Adrenal gland (tissue), 12 donors: Measurements from ENCODE around the gene ADAMTSL1. TPM values are rescaled to one million over a fixed set of nuclear protein-coding genes. Genes with fewer than 3 reads are reported as not detected.
A peak's percentile ranks its signal among the peaks of the same experiment; 100 is the strongest.

Source experiments
- DNase-seq, 7 donors: peaks; one replicate each; pipeline ENCODE4 v3.0.0-alpha.2; 2019 to 2020
- H3K27ac ChIP-seq, 5 donors: fragments of 200-600 bp; sonication (generic) in 4 of 5; 1 replicate in 3 of 5; 2 replicates in 2 of 5; pipeline versions ENCODE4 v1.5.1 to v1.8.0; 2016 to 2020; ENCODE audit warnings: mild to moderate bottlenecking in 1 of 5
- H3K27me3 ChIP-seq: fragments of 200-600 bp; 2 replicates; pipeline ENCODE4 v1.8.0; 2021
- H3K36me3 ChIP-seq, 2 donors: fragments of 200-600 bp; replicated peaks in 1 of 2; 1 replicate in 1 of 2; 2 replicates in 1 of 2; pipeline versions ENCODE4 v1.5.1 to v1.8.0; 2018 to 2022
- H3K4me1 ChIP-seq, 2 donors: fragments of 200-600 bp; replicated peaks in 1 of 2; 1 replicate in 1 of 2; 2 replicates in 1 of 2; pipeline versions ENCODE4 v1.5.1 to v1.8.0; 2018 to 2021
- H3K4me3 ChIP-seq, 4 donors: fragments of 200-600 bp; sonication (generic) in 3 of 4; one replicate each; pipeline ENCODE4 v1.5.1; 2016 to 2018
- H3K9me3 ChIP-seq, 3 donors: fragments of 200-600 bp; sonication (generic) in 1 of 3; replicated peaks in 1 of 3; 1 replicate in 2 of 3; 2 replicates in 1 of 3; pipeline versions ENCODE4 v1.5.1 to v1.8.0; 2016 to 2021
- POLR2A ChIP-seq, 2 donors: fragments of 450-650 bp; IDR thresholded peaks; one replicate each; pipeline ENCODE4 v1.6.1; 2017; ENCODE audit warnings: antibody characterized with exemption in 2 of 2, mild to moderate bottlenecking in 2 of 2, moderate library complexity in 1 of 2
- WGBS, 4 donors: extraction: QIAGEN DNeasy Blood & Tissue Kit in 2 of 4; methylation state at CpG; one replicate each; pipeline versions ENCODE4 v1.1.5 to v1.1.7; 2013 to 2017; 5-methylcytosine and 5-hydroxymethylcytosine counted together
- intact Hi-C, 2 donors: fragments of 100-400 bp; cut with DNase I; formaldehyde crosslinking; loops; one replicate each; pipeline versions ENCODE4 v1.14.1 to v1.15.0; 2022 to 2023
- polyA plus RNA-seq, 3 donors: library from polyadenylated mRNA; stranded (reverse); fragments of 200-250 nt in 2 of 3; fragments of 350-450 nt in 1 of 3; fragmentation: Illumina TruSeq in 1 of 3; extraction: RNeasy Lipid Tissue Mini Kit (QIAGEN cat#74804) in 1 of 3; gene quantifications; one replicate each; pipeline ENCODE4 v1.2.3, GENCODE V29; 2013 to 2014
- total RNA-seq, 9 donors: library from RNA; depleted of rRNA in 4 of 9; stranded (reverse); fragments of >200 nt in 4 of 9; fragments of 120-200 nt in 1 of 9; fragmentation: NEBNext Ultra II Directional in 1 of 9; extraction: Animal tissue kit (Norgen Biotek cat#: 25700) in 1 of 9; gene quantifications; one replicate each; pipeline versions ENCODE4 v1.1.0 to v1.2.4, GENCODE V29; 2013 to 2023
- TF ChIP-seq, protein P1 (sequence below), 6 experiments: fragments of 450-650 bp in 4 of 6; fragments of 200-600 bp in 2 of 6; sonication (generic) in 1 of 6; IDR thresholded peaks; 1 replicate in 5 of 6; 2 replicates in 1 of 6; pipeline versions ENCODE4 v1.5.1 to v1.8.0; 2016 to 2021; ENCODE audit warnings: antibody characterized with exemption in 6 of 6, mild to moderate bottlenecking in 2 of 6, moderate library complexity in 1 of 6
- donor health status: healthy with polysubstance abuse.
- donor health status: Bipolar disorder and iron deficiency.
- donor health status: DM: yes; HTN: yes; CAD: no.
- donor health status: DM: no; HTN: no; CAD: no.
- donor health status: DM: no; HTN: no; CAD: no.
- donor health status: DM: yes; HTN: yes; CAD: no.

The ADAMTSL1 gene
- total and polyA plus RNA-seq, 12 donors: 4.9 to 38.1 (median 20.6) TPM

DNA sequence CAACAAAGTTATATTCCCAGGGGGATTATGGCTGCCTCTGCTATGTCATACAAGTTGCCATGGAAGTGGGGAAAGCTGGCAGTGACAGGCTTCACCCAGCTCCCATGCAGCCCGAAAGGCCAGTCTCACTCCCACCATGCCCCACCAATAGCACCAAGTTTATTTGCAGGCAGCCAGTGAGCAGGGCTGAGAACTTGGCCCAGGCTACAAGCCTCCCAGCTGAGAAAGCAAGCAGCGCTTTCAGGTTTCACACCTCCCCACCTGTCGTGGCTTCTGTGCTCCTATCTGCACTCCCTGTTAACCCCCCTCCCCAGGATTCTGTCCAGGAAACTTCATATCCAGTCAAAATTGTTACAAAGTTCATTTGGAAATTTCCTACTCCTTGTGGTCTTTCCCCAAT lies 404.0 kb downstream of the ADAMTSL1 start:
- whole genome bisulfite sequencing, 4 donors: 72 to 97% (median 96%) methylated on average over 2 to 3 of the region's 3 CpGs
- intact Hi-C loops: no loop called here
- H3K4me1 ChIP-seq: no peaks in the 10 kb centered on the region
- no peaks in the 10 kb centered on the region for H3K36me3 ChIP-seq
- no peaks in the 10 kb centered on the region for H3K27me3 ChIP-seq
- peaks cover 0 to under 1% (median 0%) of the 10 kb centered on the region in 3 donors for H3K9me3 ChIP-seq
- no peak overlapping the region for H3K27ac ChIP-seq
- DNase-seq: no peak
- H3K4me3 ChIP-seq: no peak overlapping the region
- TF ChIP-seq POLR2A (IDR thresholded peaks at IDR 0.05): no peak
- TF ChIP-seq, protein P1, sequence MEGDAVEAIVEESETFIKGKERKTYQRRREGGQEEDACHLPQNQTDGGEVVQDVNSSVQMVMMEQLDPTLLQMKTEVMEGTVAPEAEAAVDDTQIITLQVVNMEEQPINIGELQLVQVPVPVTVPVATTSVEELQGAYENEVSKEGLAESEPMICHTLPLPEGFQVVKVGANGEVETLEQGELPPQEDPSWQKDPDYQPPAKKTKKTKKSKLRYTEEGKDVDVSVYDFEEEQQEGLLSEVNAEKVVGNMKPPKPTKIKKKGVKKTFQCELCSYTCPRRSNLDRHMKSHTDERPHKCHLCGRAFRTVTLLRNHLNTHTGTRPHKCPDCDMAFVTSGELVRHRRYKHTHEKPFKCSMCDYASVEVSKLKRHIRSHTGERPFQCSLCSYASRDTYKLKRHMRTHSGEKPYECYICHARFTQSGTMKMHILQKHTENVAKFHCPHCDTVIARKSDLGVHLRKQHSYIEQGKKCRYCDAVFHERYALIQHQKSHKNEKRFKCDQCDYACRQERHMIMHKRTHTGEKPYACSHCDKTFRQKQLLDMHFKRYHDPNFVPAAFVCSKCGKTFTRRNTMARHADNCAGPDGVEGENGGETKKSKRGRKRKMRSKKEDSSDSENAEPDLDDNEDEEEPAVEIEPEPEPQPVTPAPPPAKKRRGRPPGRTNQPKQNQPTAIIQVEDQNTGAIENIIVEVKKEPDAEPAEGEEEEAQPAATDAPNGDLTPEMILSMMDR (IDR thresholded peaks at IDR 0.05): no peak

DNA sequence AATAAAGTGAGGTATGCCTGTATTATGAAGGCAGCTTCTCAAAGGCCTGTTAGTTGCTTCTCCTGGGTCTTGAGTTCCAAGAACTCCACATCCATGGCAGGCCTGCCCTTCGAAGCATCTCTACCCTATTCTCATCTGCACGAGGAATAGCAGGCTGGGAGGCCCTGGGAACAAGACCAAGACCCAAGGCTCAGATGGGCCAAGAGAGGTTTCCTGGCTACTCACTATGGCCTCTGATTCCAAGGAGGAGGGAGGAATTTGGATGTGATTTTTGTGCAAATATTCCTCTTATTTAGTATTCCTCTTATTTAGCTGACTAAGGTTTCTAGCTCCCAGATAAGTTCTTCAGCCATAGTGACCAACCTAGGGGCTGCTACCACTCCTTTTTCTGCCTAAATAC lies 407.8 kb downstream of the ADAMTSL1 start:
- no peak overlapping the region for H3K4me3 ChIP-seq
- H3K27me3 ChIP-seq: no peaks in the 10 kb centered on the region
- peaks cover 0 to 7% (median 0%) of the 10 kb centered on the region in 3 donors for H3K9me3 ChIP-seq
- intact Hi-C loops: no loop called here
- H3K4me1 ChIP-seq: no peaks in the 10 kb centered on the region
- no peaks in the 10 kb centered on the region for H3K36me3 ChIP-seq
- H3K27ac ChIP-seq: no peak overlapping the region
- WGBS, 4 donors: 65 to 100% (median 90%) methylated on average over 2 of the region's 2 CpGs
- DNase-seq: no peak
- no peak for TF ChIP-seq POLR2A (IDR thresholded peaks at IDR 0.05)
- TF ChIP-seq, protein P1 (IDR thresholded peaks at IDR 0.05): no peak

DNA sequence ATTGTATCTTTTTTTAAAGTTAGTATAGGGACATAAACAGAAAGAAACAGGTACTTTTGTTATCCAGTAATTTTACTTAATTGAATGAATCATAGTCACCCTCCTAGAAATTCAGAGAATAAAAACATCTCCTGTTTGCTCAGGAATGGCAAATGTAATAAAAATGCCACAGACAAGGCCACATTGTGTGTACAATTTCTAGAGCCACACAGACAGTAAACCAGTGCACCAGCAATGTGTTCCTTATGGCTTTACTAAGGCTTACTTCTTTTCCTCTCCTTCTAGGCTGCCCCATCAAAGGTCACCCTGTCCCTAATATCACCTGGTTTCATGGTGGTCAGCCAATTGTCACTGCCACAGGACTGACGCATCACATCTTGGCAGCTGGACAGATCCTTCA lies 413.6 kb downstream of the ADAMTSL1 start:
- intact Hi-C loops: no loop called here

DNA sequence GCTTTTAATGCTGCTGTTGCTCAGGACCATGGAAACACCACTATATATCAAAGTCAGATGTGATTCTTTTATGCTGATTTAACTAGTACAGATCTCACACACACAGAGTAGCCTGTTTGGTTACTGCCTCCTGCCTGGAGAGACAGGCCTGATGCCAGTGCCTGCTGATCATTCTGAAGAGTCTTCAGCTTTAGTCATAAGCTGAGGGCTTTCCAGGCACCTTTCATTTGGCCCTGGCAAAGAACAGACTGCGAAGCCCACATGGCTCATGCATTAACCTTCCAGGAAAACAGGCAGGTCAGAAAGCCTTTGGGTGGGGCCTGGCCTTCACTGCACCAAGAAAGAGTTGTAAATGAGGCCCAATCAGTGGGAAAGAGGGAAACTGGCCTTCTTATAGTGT lies 414.3 kb downstream of the ADAMTSL1 start:
- H3K9me3 ChIP-seq: peaks cover 0 to 3% (median 0%) of the 10 kb centered on the region in 3 donors
- WGBS, 4 donors: 75 to 87% (median 79%) methylated on average over 1 of the region's 1 CpG
- no peak overlapping the region for H3K4me3 ChIP-seq
- no peak overlapping the region for H3K27ac ChIP-seq
- no peaks in the 10 kb centered on the region for H3K36me3 ChIP-seq
- H3K27me3 ChIP-seq: no peaks in the 10 kb centered on the region
- peaks cover 0 to 14% of the 10 kb centered on the region in 2 donors for H3K4me1 ChIP-seq
- TF ChIP-seq, protein P1 (IDR thresholded peaks at IDR 0.05): no peak
- TF ChIP-seq POLR2A (IDR thresholded peaks at IDR 0.05): no peak
- peak in 1 of 7 donors; percentile 23 for DNase-seq
- intact Hi-C loops: no loop called here

More for the DNA sequence above, 413.6 kb downstream of the ADAMTSL1 start:
- no peak overlapping the region for H3K27ac ChIP-seq
- H3K36me3 ChIP-seq: no peaks in the 10 kb centered on the region
- peaks cover 0 to 14% of the 10 kb centered on the region in 2 donors for H3K4me1 ChIP-seq
- WGBS, 4 donors: 49 to 100% (median 65%) methylated on average over 1 of the region's 1 CpG
- H3K27me3 ChIP-seq: no peaks in the 10 kb centered on the region
- no peak overlapping the region for H3K4me3 ChIP-seq
- TF ChIP-seq POLR2A (IDR thresholded peaks at IDR 0.05): no peak
- TF ChIP-seq, protein P1 (IDR thresholded peaks at IDR 0.05): no peak
- peak in 2 of 7 donors; percentile 5 to 25 for DNase-seq
- peaks cover 0 to 7% (median 0%) of the 10 kb centered on the region in 3 donors for H3K9me3 ChIP-seq
